AML-193 (cell line): ENCODE measurements around the gene IFNLR1.

Experiments used
- DNase-seq, 2 experiments: peaks; one replicate each; lab custom pipeline; 2025; lab: John Stamatoyannopoulos, UW

IFNLR1 gene

GRCh38 chr1:24147194-24147593, 39.9 kb downstream of the IFNLR1 start:
- DNase-seq: no peak

GRCh38 chr1:24142546-24143534, 44.2 kb downstream of the IFNLR1 start, which contains the start of gene IL22RA1:
Gene IL22RA1, minus strand, starts transcription at chr1:24143140. Its CDS starts 58 bp downstream, at chr1:24143082.
- no peak for DNase-seq

- DNase-seq: no peak
Measured at GRCh38 chr1:24141311-24141997, 45.6 kb downstream of the IFNLR1 start.

GRCh38 chr1:24140741-24141181, 46.3 kb downstream of the IFNLR1 start:
- no peak for DNase-seq

- DNase-seq: no peak
Measured at GRCh38 chr1:24139841-24140425, 47.2 kb downstream of the IFNLR1 start.

- DNase-seq: no peak
Measured at GRCh38 chr1:24139222-24139489, 47.9 kb downstream of the IFNLR1 start.

- no peak for DNase-seq
Measured at GRCh38 chr1:24138476-24139221, 48.4 kb downstream of the IFNLR1 start.

GRCh38 chr1:24136956-24137539, 50.0 kb downstream of the IFNLR1 start:
- DNase-seq: no peak

- no peak for DNase-seq
Measured at GRCh38 chr1:24134376-24134775, 52.7 kb downstream of the IFNLR1 start.

GRCh38 chr1:24133819-24134218, 53.3 kb downstream of the IFNLR1 start:
- DNase-seq: no peak

GRCh38 chr1:24130385-24130784, 56.7 kb downstream of the IFNLR1 start:
- no peak for DNase-seq

- no peak for DNase-seq
Measured at GRCh38 chr1:24127801-24128363, 59.2 kb downstream of the IFNLR1 start.

GRCh38 chr1:24127134-24127800, 59.8 kb downstream of the IFNLR1 start:
- no peak for DNase-seq

- no peak for DNase-seq
Measured at GRCh38 chr1:24126672-24127023, 60.4 kb downstream of the IFNLR1 start.

GRCh38 chr1:24126018-24126671, 60.9 kb downstream of the IFNLR1 start:
- no peak for DNase-seq

GRCh38 chr1:24125456-24125855, 61.6 kb downstream of the IFNLR1 start:
- no peak for DNase-seq

GRCh38 chr1:24124980-24125379, 62.1 kb downstream of the IFNLR1 start:
- no peak for DNase-seq

- DNase-seq: no peak
Measured at GRCh38 chr1:24123611-24124010, 63.5 kb downstream of the IFNLR1 start.

GRCh38 chr1:24122776-24123175, 64.3 kb downstream of the IFNLR1 start:
- no peak for DNase-seq

GRCh38 chr1:24121406-24121805, 65.7 kb downstream of the IFNLR1 start:
- no peak for DNase-seq
